ENCODE results near the gene NAT9. TPM values are rescaled to one million over a fixed set of nuclear protein-coding genes. Genes with fewer than 3 reads are reported as not detected.
A peak's percentile ranks its signal among the peaks of the same experiment; 100 is the strongest.

NAT9 gene
- total RNA-seq, 1 donor from 2014 or later = 48.6 TPM

DNA sequence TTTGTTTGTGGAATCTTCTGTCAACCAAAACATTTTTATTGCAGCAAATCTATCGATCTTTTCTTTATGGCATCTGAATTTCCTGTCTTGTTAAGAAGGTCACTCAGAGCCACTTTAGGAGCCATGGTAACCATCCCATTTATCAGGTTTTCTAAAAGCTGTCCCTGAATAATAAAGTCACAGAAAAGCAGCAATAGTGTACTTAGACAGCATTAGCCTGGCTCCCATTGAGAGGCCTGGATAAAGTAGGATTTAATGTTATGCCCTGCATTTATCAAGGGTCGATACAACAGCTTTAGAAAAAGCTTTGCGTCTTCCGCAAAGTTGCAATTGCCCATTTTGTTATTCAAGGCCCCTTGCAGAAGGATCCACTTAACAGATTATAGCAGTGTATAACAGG is 53.4 kb downstream of the NAT9 start:
- no peak overlapping the region for H3K27ac ChIP-seq
- ATAC-seq = no peak

More for the DNA sequence above, 53.4 kb downstream of the NAT9 start:
- H3K4me1 ChIP-seq = no peaks in the 10 kb centered on the region
- no peaks in the 10 kb centered on the region for H3K27me3 ChIP-seq (ENCODE audit: low read depth)
- H3K9me3 ChIP-seq = no peaks in the 10 kb centered on the region
- no peak for DNase-seq
- H3K4me3 ChIP-seq = no peak overlapping the region
- intact Hi-C loops (cut with DNase I) = no loop called here
- no peaks in the 10 kb centered on the region for H3K36me3 ChIP-seq
- TF ChIP-seq, protein P1, sequence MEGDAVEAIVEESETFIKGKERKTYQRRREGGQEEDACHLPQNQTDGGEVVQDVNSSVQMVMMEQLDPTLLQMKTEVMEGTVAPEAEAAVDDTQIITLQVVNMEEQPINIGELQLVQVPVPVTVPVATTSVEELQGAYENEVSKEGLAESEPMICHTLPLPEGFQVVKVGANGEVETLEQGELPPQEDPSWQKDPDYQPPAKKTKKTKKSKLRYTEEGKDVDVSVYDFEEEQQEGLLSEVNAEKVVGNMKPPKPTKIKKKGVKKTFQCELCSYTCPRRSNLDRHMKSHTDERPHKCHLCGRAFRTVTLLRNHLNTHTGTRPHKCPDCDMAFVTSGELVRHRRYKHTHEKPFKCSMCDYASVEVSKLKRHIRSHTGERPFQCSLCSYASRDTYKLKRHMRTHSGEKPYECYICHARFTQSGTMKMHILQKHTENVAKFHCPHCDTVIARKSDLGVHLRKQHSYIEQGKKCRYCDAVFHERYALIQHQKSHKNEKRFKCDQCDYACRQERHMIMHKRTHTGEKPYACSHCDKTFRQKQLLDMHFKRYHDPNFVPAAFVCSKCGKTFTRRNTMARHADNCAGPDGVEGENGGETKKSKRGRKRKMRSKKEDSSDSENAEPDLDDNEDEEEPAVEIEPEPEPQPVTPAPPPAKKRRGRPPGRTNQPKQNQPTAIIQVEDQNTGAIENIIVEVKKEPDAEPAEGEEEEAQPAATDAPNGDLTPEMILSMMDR (IDR thresholded peaks at IDR 0.05) = no peak

Small RNA genes within 50 kb of the gene (microRNA-seq; reads per million reads assigned to microRNA genes)
- 27.1 reads per million, percentile 33 among the genes with 10 or more reads in this experiment for gene MIR3615 (ENCODE audit: borderline number of aligned reads)

Other genes starting within 250 kb of the NAT9 start
- gene CD300LB, start 244.9 kb downstream of the NAT9 start, total RNA-seq = 1.5 TPM
- gene CD300C, start 230.2 kb downstream of the NAT9 start, total RNA-seq = 13.9 TPM
- 0.92 TPM for gene CD300H, start 208.8 kb downstream of the NAT9 start, total RNA-seq
- not detected for gene CD300LD, start 184.1 kb downstream of the NAT9 start, total RNA-seq
- 7.3 TPM for gene CD300E, start 152.6 kb downstream of the NAT9 start, total RNA-seq
- gene CD300LF, start 63.4 kb downstream of the NAT9 start, total RNA-seq = 66.2 TPM
- 7.4 TPM for gene RAB37, start 39.1 kb downstream of the NAT9 start, total RNA-seq
- 35.7 TPM for gene NHERF1, start 27.7 kb downstream of the NAT9 start, total RNA-seq
- gene GRIN2C, start 83.5 kb upstream of the NAT9 start, total RNA-seq = 0.83 TPM
- 12.6 TPM for gene FDXR, start 96.6 kb upstream of the NAT9 start, total RNA-seq
- not detected for gene FADS6, start 117.3 kb upstream of the NAT9 start, total RNA-seq
- gene USH1G, start 146.9 kb upstream of the NAT9 start, total RNA-seq = 0.21 TPM
- gene OTOP2, start 147.9 kb upstream of the NAT9 start, total RNA-seq = not detected
- not detected for gene OTOP3, start 159.6 kb upstream of the NAT9 start, total RNA-seq
- 28.6 TPM for gene HID1, start 196.4 kb upstream of the NAT9 start, total RNA-seq
- gene CDR2L, start 211.3 kb upstream of the NAT9 start, total RNA-seq = 12.6 TPM
- gene MRPL58, start 236.3 kb upstream of the NAT9 start, total RNA-seq = 22.4 TPM